BE2C (cell line): ENCODE results near the gene TANC1.
"Not testable (repeated sequence)": the region's sequence is repeated elsewhere in the genome, so short reads cannot be mapped to it uniquely, and the experiment has no call there.

ENCODE experiments used
- DNase-seq: peaks from one replicate; pipeline ENCODE4 v3.0.0-alpha.2; 2020
- H3K27me3 ChIP-seq: fragments of 250-450 bp; sonication (Bioruptor Pico); 2 replicates; pipeline ENCODE4 v1.5.1; 2020; ENCODE audit warnings: mild to moderate bottlenecking
- H3K36me3 ChIP-seq: fragments of 250-450 bp; sonication (Bioruptor Pico); 2 replicates; pipeline ENCODE4 v1.5.1; 2020; ENCODE audit warnings: mild to moderate bottlenecking
- H3K4me1 ChIP-seq: fragments of 250-450 bp; sonication (Bioruptor Pico); 2 replicates; pipeline ENCODE4 v1.5.1; 2020
- H3K4me3 ChIP-seq: 2 replicates; pipeline ENCODE4 v1.5.1; 2011; ENCODE audit warnings: low read depth, low read length
- H3K9me3 ChIP-seq: fragments of 250-450 bp; sonication (Bioruptor Pico); 2 replicates; pipeline ENCODE4 v1.5.1; 2020
- CTCF ChIP-seq: IDR thresholded peaks from 2 replicates; pipeline ENCODE4 v1.5.1; 2012; ENCODE audit warnings: mild to moderate bottlenecking, low read depth, low read length

Gene TANC1

GRCh38 chr2:159029936-159030335 lies 61.5 kb downstream of the TANC1 start:
- no peak for DNase-seq
- Histone ChIP-seq H3K36me3 (no peaks in the 10 kb centered on the region), H3K4me3 (no peak overlapping the region), H3K9me3 (no peaks in the 10 kb centered on the region), H3K27me3 (no peaks in the 10 kb centered on the region), H3K4me1 (peaks cover 9% of the 10 kb centered on the region)
- no peak for TF ChIP-seq CTCF

- Histone ChIP-seq H3K4me3 (no peak overlapping the region), H3K36me3 (no peaks in the 10 kb centered on the region), H3K4me1 (peaks cover 9% of the 10 kb centered on the region), H3K27me3 (no peaks in the 10 kb centered on the region), H3K9me3 (no peaks in the 10 kb centered on the region)
- peak; percentile 33 for DNase-seq
- no peak for TF ChIP-seq CTCF
These were observed 62.4 kb downstream of the TANC1 start for GRCh38 chr2:159030674-159031380.

- H3K27me3 ChIP-seq: no peaks in the 10 kb centered on the region
- no peak for TF ChIP-seq CTCF
- no peak for DNase-seq
- no peaks in the 10 kb centered on the region for H3K9me3 ChIP-seq
- peaks cover 9% of the 10 kb centered on the region for H3K4me1 ChIP-seq
- no peak overlapping the region for H3K4me3 ChIP-seq
- H3K36me3 ChIP-seq: no peaks in the 10 kb centered on the region
These were observed 63.7 kb downstream of the TANC1 start for GRCh38 chr2:159032146-159032545.

- H3K9me3 ChIP-seq: no peaks in the 10 kb centered on the region
- no peak for TF ChIP-seq CTCF
- DNase-seq: no peak
- H3K36me3 ChIP-seq: no peaks in the 10 kb centered on the region
- no peak overlapping the region for H3K4me3 ChIP-seq
- H3K27me3 ChIP-seq: no peaks in the 10 kb centered on the region
- peaks cover 9% of the 10 kb centered on the region for H3K4me1 ChIP-seq
These were observed 64.1 kb downstream of the TANC1 start for GRCh38 chr2:159032580-159032979.

GRCh38 chr2:159034713-159035112 lies 66.3 kb downstream of the TANC1 start:
- H3K27me3 ChIP-seq: no peaks in the 10 kb centered on the region
- no peaks in the 10 kb centered on the region for H3K36me3 ChIP-seq
- DNase-seq: no peak
- TF ChIP-seq CTCF: no peak
- H3K4me3 ChIP-seq: no peak overlapping the region
- H3K9me3 ChIP-seq: no peaks in the 10 kb centered on the region
- peaks cover 9% of the 10 kb centered on the region for H3K4me1 ChIP-seq

- Histone ChIP-seq H3K9me3 (no peaks in the 10 kb centered on the region), H3K4me3 (no peak overlapping the region), H3K4me1 (peaks cover 3% of the 10 kb centered on the region; the same call in 1 of the 2 replicates), H3K36me3 (no peaks in the 10 kb centered on the region), H3K27me3 (no peaks in the 10 kb centered on the region)
- peak; percentile 7 for DNase-seq
- TF ChIP-seq CTCF: peak; percentile 22; the same call in 1 of the 2 replicates
These were observed 67.5 kb downstream of the TANC1 start for GRCh38 chr2:159035790-159036411.

GRCh38 chr2:159036461-159036860 lies 68.0 kb downstream of the TANC1 start:
- H3K9me3 ChIP-seq, DNase-seq, H3K4me1 ChIP-seq, H3K27me3 ChIP-seq, H3K4me3 ChIP-seq, H3K36me3 ChIP-seq: not testable (repeated sequence)

GRCh38 chr2:159041328-159041727 lies 72.9 kb downstream of the TANC1 start:
- not testable (repeated sequence) for DNase-seq, H3K9me3 ChIP-seq, H3K4me1 ChIP-seq, H3K27me3 ChIP-seq, H3K36me3 ChIP-seq, H3K4me3 ChIP-seq
